Epithelial cell of esophagus (primary cell): ENCODE measurements around the gene GPX3.

Experiments used
- DNase-seq: peaks from one replicate; pipeline ENCODE4 v3.0.0; 2010; ENCODE audit warnings: low read depth
- H3K4me3 ChIP-seq: 2 replicates; pipeline ENCODE4 v1.5.1; 2011; ENCODE audit warnings: mild to moderate bottlenecking, low read length, control low read depth
- CTCF ChIP-seq: IDR thresholded peaks from 2 replicates; pipeline ENCODE4 v1.5.1; 2011; ENCODE audit warnings: low read depth, mild to moderate bottlenecking, low read length, control low read depth, inconsistent platforms; ENCODE audit not compliant: insufficient read depth; ENCODE audit errors: missing control alignments

GPX3 gene

GRCh38 chr5:150993826-150994412, 26.5 kb upstream of the GPX3 start:
- H3K4me3 ChIP-seq, result no peak overlapping the region
- TF ChIP-seq CTCF, result no peak
- DNase-seq, result no peak

GRCh38 chr5:150999704-151000442, 20.5 kb upstream of the GPX3 start:
- DNase-seq, result no peak
- no peak for TF ChIP-seq CTCF
- H3K4me3 ChIP-seq, result no peak overlapping the region

- DNase-seq, result no peak
- TF ChIP-seq CTCF, result no peak
- H3K4me3 ChIP-seq, result no peak overlapping the region
Observed at GRCh38 chr5:151001436-151001835, 19.0 kb upstream of the GPX3 start.

- DNase-seq, result peak; percentile 62
- peak; percentile 58 for TF ChIP-seq CTCF
Observed at GRCh38 chr5:151002250-151002649, 18.1 kb upstream of the GPX3 start.

GRCh38 chr5:151002681-151003502, 17.5 kb upstream of the GPX3 start:
- TF ChIP-seq CTCF, result no peak
- H3K4me3 ChIP-seq, result no peak overlapping the region

More at GRCh38 chr5:151002250-151002649, 18.1 kb upstream of the GPX3 start:
- no peak overlapping the region for H3K4me3 ChIP-seq

GRCh38 chr5:151003503-151003860, 16.9 kb upstream of the GPX3 start:
- no peak for DNase-seq
- H3K4me3 ChIP-seq, result no peak overlapping the region
- TF ChIP-seq CTCF, result no peak

More at GRCh38 chr5:151002681-151003502, 17.5 kb upstream of the GPX3 start:
- DNase-seq, result no peak
